Spinal cord (tissue), 10 donors: ENCODE measurements around the gene SLC35B4. TPM values are rescaled to one million over a fixed set of nuclear protein-coding genes. Genes with fewer than 3 reads are reported as not detected.
A peak's percentile ranks its signal among the peaks of the same experiment; 100 is the strongest.

Experiments used
- DNase-seq, 6 donors: peaks; one replicate each; pipeline versions ENCODE4 v3.0.0 to v3.0.0-alpha.2; 2013 to 2015; ENCODE audit warnings: low spot score in 6 of 6, low read depth in 4 of 6
- H3K27ac ChIP-seq: one replicate; pipeline ENCODE4 v1.5.1; 2013; ENCODE audit warnings: low read depth, low read length, control low read depth
- H3K27me3 ChIP-seq: one replicate; pipeline ENCODE4 v1.6.1; 2013; ENCODE audit warnings: low read length; ENCODE audit not compliant: control insufficient read depth, insufficient read depth
- H3K36me3 ChIP-seq: one replicate; pipeline ENCODE4 v1.6.1; 2013; ENCODE audit warnings: low read length; ENCODE audit not compliant: control insufficient read depth, insufficient read depth
- H3K4me1 ChIP-seq: one replicate; pipeline ENCODE4 v1.6.1; 2013; ENCODE audit warnings: low read length; ENCODE audit not compliant: control insufficient read depth, insufficient read depth
- H3K4me3 ChIP-seq: one replicate; pipeline ENCODE4 v1.5.1; 2013; ENCODE audit warnings: low read depth, low read length, control low read depth
- H3K9me3 ChIP-seq: one replicate; pipeline ENCODE4 v1.6.1; 2013; ENCODE audit warnings: low read length; ENCODE audit not compliant: control insufficient read depth, insufficient read depth
- WGBS: methylation state at CpG from one replicate; pipeline ENCODE4 v1.1.5; 2013; ENCODE audit warnings: missing lambda C conversion rate; ENCODE audit not compliant: insufficient coverage; 5-methylcytosine and 5-hydroxymethylcytosine counted together
- polyA plus RNA-seq, 2 donors: library from polyadenylated mRNA; unstranded; fragments of 120-200 nt; gene quantifications; one replicate each; pipeline ENCODE4 v1.2.1, GENCODE V29; 2013; ENCODE audit not compliant: insufficient read length in 2 of 2
- total RNA-seq, 2 donors: library from RNA; depleted of rRNA in 1 of 2; stranded (reverse); fragments of 120-200 nt in 1 of 2; fragments of >200 nt in 1 of 2; gene quantifications; one replicate each; pipeline versions ENCODE4 v1.2.3 to v1.2.4, GENCODE V29; 2013 to 2014
- donor health status: healthy.

SLC35B4 gene
- total and polyA plus RNA-seq, 4 donors, result 20.4 to 30.1 (median 23.3) TPM

DNA sequence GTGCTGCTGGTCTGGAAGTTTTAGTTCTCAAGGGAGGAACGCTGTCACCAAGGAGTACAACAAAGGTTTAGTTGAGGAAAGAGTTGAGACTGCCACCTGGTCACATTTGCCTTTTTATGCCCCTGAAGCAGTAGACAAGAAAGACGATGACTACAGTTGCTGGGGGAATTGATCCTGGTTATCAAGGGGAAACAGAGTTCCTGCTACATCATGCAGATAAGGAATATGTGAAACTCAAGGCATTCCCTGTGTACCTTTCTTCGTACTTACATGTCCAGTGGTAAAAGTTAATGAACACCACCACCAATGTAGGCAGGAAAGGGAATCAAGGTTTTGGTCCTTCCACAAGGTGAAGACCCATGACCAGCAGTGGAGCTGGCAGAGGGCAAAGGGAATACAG, 31.8 kb downstream of the SLC35B4 start:
- no peak for DNase-seq
- no peak overlapping the region for H3K27ac ChIP-seq
- H3K4me1 ChIP-seq, result no peaks in the 10 kb centered on the region
- H3K9me3 ChIP-seq, result no peaks in the 10 kb centered on the region
- no peak overlapping the region for H3K4me3 ChIP-seq
- no peaks in the 10 kb centered on the region for H3K27me3 ChIP-seq
- 100% methylated on average over 1 of the region's 3 CpGs for WGBS
- H3K36me3 ChIP-seq, result no peaks in the 10 kb centered on the region

DNA sequence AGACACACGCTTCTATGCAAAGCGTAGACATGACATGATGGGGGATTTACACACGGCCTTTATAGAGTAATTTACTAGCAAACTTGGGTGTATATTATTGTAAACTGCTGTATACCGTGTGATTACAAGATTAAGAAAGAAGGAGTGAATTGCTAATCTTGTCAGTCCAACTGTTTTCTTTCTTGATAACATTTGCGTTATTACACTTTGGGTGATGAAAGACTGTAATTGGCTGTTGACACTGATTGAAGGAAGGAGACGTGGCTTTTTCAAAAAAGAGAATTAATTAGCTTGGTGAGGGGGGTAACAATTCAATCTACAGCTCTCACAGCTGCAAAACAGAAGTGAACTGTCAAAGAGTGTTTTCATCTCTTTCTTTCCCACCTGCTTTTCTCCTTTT, 32.7 kb downstream of the SLC35B4 start:
- peak in 2 of 6 donors; percentile 58 to 59 for DNase-seq
- Histone ChIP-seq H3K36me3 (no peaks in the 10 kb centered on the region), H3K4me1 (no peaks in the 10 kb centered on the region), H3K4me3 (no peak overlapping the region), H3K9me3 (no peaks in the 10 kb centered on the region), H3K27ac (no peak overlapping the region), H3K27me3 (no peaks in the 10 kb centered on the region)
- WGBS, result 87% methylated on average over 3 of the region's 6 CpGs

DNA sequence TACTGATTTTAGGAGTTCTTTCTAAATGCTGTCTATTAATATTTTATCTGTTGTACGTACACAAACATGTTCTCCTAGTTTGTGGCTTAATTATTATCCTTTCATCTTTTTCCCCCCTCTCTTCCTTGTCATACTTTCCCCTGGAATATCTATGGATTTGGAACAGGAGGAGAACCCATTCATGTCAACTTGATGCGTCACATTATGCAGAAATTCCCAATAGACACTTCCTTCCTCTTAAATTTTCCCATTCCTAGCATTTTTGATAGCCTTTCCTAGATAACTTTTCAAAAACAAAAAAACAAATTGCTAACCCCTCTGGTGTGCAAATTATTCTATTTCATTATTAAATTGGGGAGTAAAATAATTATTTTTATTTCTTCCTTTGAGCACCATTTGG, 36.2 kb downstream of the SLC35B4 start:
- Histone ChIP-seq H3K36me3 (no peaks in the 10 kb centered on the region), H3K4me1 (no peaks in the 10 kb centered on the region), H3K9me3 (no peaks in the 10 kb centered on the region), H3K27ac (no peak overlapping the region), H3K27me3 (no peaks in the 10 kb centered on the region), H3K4me3 (no peak overlapping the region)
- no CpG with 5 or more reads among the region's 2 CpGs for WGBS
- DNase-seq, result no peak

DNA sequence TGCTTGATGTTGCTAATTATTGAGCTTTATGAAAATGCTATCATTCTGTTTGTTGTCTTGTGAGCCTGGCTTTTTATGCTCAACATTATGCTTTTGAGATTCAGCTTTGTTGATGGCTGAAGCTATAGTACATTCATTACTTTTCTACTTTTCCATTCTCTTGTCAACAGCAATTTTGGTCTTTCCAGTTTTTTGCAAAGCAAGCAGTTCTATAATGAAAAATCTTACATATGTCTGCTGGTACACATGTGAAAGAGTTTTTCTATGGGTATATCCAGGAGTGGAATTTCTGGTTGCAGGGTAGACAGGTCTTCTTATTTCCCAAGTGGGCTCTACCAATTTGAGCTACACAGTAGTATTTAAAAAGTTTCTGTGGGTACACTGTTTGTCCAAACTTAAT, 36.8 kb downstream of the SLC35B4 start:
- Histone ChIP-seq H3K36me3 (no peaks in the 10 kb centered on the region), H3K27ac (no peak overlapping the region), H3K4me3 (no peak overlapping the region), H3K9me3 (no peaks in the 10 kb centered on the region), H3K27me3 (no peaks in the 10 kb centered on the region), H3K4me1 (no peaks in the 10 kb centered on the region)
- DNase-seq, result no peak

DNA sequence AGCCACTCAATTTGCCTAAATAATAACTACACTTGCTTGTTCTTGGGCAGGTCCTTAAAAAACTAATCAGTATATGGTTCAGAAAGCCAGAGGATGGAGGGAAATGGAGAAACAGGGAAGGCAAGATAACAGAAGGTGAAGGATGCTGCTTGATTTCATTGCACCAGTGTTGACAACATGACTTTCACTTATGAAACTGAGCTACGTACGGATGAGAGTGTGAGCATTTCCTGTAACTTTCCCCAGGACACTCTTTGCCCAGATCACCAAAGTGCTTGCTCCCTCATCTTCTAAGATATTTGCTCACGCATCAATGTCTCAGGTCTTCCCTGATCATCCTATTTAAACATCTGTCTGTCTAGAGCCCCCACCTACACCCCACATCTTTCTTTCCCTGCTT, 37.4 kb downstream of the SLC35B4 start:
- DNase-seq, result no peak

DNA sequence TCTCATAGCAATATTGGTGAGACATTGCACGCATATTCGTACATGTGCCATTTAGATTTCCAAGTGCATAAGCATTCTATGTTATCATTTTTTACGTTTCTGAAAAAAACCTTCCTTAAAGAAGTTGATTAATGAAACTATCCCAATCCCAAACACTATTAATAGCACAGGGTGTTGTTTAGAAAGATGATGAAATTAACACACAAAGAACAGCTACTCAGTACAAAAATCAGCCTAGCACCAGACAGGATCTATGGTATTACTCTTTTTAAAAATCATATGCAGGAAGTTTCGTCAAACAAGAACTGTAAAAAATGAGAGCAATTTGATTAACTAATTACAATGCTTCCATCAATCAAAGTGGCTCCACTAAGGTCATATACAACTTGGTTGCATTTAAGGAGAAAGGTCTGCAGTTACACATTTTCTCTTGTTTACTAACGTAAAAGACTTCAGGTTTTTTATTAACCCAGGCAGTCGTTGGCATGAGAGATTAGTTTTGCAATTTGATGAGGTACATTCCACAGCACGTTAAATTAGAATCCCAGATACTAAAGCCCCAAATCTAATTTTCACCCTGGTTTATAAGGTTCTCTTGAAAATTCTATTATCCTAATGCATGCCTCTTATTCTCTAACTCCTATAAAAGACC, 38.1 kb downstream of the SLC35B4 start:
- 100% methylated on average over 2 of the region's 7 CpGs for WGBS
- no peak overlapping the region for H3K4me3 ChIP-seq

More for the DNA sequence above, 37.4 kb downstream of the SLC35B4 start:
- H3K9me3 ChIP-seq, result no peaks in the 10 kb centered on the region
- no peak overlapping the region for H3K27ac ChIP-seq
- no peak overlapping the region for H3K4me3 ChIP-seq
- no peaks in the 10 kb centered on the region for H3K27me3 ChIP-seq
- WGBS, result 67% methylated on average over 3 of the region's 3 CpGs
- no peaks in the 10 kb centered on the region for H3K4me1 ChIP-seq
- H3K36me3 ChIP-seq, result no peaks in the 10 kb centered on the region

DNA sequence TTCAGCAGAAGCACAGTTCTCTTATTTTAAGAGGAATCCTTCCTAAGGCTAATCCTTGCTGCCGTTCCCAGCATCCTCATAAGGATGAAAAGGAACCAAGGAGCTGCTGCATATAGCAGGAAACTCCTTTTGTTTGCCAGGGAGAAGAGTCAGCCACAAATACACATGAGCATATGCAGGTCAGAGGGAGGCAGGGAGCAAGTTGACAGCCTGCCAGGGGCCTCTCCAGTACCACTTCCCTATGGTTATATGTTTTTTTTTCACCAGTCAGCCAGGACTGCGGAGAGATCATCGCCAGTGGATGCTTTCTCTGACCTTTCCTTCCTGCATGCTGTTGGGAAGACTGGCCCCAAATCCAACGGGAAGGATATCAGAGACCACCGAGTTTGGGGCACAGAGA, 39.8 kb downstream of the SLC35B4 start:
- Histone ChIP-seq H3K4me3 (no peak overlapping the region), H3K27ac (no peak overlapping the region), H3K4me1 (no peaks in the 10 kb centered on the region), H3K36me3 (no peaks in the 10 kb centered on the region), H3K9me3 (no peaks in the 10 kb centered on the region), H3K27me3 (no peaks in the 10 kb centered on the region)
- WGBS, result 65% methylated on average over 3 of the region's 5 CpGs
- DNase-seq, result no peak

More for the DNA sequence above, 38.1 kb downstream of the SLC35B4 start:
- Histone ChIP-seq H3K27me3 (no peaks in the 10 kb centered on the region), H3K36me3 (no peaks in the 10 kb centered on the region), H3K9me3 (no peaks in the 10 kb centered on the region), H3K27ac (no peak overlapping the region), H3K4me1 (no peaks in the 10 kb centered on the region)
- peak in 1 of 6 donors; percentile 32 for DNase-seq

DNA sequence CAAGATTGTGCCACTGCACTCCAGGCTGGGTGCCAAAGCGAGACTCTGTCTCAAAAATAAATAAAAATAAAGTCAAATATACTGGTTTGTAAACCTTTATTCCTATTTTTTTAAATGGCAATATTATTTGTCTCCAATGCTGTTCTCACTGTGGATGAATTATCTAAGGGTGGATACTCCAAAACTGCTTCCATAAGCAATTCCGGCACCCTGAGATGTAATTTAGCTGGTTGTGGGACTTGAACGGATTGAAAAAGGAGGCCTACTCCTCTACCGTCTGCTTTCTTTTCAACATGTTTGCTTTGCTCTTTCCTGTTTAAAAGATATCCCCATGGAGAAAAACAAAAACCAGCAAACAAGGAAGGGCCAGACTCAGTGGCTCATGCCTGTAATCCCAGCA, 54.4 kb downstream of the SLC35B4 start:
- no peaks in the 10 kb centered on the region for H3K27me3 ChIP-seq
- H3K27ac ChIP-seq, result no peak overlapping the region
- no peaks in the 10 kb centered on the region for H3K9me3 ChIP-seq
- no peaks in the 10 kb centered on the region for H3K4me1 ChIP-seq
- 100% methylated on average over 1 of the region's 4 CpGs for WGBS
- no peak overlapping the region for H3K4me3 ChIP-seq
- no peaks in the 10 kb centered on the region for H3K36me3 ChIP-seq
- DNase-seq, result no peak

DNA sequence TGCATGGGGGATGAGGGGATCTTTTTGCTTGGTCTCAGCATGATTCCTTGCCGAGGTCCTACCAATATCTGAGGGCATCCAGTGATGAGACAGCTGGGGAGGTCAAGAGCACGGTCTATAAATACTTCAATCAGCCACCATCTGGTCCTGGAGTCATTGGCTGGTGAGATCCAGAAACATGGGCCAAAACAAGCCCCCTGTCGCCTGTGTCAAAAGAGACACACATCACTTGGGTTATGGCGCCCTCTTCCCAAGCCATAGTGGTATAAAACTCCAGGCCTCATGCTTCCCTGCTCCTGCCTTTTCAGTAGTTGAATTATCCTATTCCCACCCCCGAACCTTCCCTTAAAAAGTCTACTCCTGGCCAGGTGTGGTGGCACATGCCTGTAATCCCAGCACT, 60.9 kb downstream of the SLC35B4 start:
- Histone ChIP-seq H3K4me1 (no peaks in the 10 kb centered on the region), H3K9me3 (no peaks in the 10 kb centered on the region), H3K27me3 (no peaks in the 10 kb centered on the region), H3K27ac (no peak overlapping the region), H3K36me3 (no peaks in the 10 kb centered on the region), H3K4me3 (no peak overlapping the region)
- peak in 1 of 6 donors; percentile 44 for DNase-seq
- WGBS, result 80% methylated on average over 5 of the region's 5 CpGs

DNA sequence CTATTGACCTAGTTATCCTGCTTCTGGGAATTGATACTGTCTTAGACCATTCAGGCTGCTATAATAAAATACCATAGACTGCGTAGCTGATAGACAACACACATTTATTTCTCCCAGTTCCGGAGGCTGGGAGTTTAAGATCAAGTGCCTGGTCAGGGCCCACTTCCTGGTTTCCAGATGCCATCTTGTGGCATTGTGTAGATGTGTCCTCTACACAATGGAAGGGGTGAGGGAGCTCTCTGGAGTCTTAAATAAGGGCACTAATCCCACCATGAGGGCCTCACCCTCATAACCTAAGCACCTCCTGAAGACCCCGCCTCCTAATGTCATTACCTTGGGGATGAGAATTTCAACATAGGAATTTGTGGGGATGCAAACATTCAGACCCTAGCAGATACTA, 62.4 kb downstream of the SLC35B4 start:
- Histone ChIP-seq H3K27me3 (no peaks in the 10 kb centered on the region), H3K36me3 (no peaks in the 10 kb centered on the region), H3K4me1 (no peaks in the 10 kb centered on the region), H3K4me3 (no peak overlapping the region), H3K27ac (no peak overlapping the region), H3K9me3 (no peaks in the 10 kb centered on the region)
- peak in 1 of 6 donors; percentile 34 for DNase-seq
- WGBS, result no CpG with 5 or more reads among the region's 3 CpGs
